Stimulated activated CD8-positive, alpha-beta memory T cell treated with anti-CD3 and anti-CD28 coated beads, Interleukin-7, amount 100 ng/mL, for 24 hours (primary cell): Measurements from ENCODE around the gene C3orf52.
"Not testable (repeated sequence)": the region's sequence is repeated elsewhere in the genome, so short reads cannot be mapped to it uniquely, and the experiment has no call there.

Experiments
- DNase-seq: peaks from one replicate; pipeline ENCODE4 v3.0.0-alpha.2; 2020; ENCODE audit warnings: low read depth

The C3orf52 gene

DNA sequence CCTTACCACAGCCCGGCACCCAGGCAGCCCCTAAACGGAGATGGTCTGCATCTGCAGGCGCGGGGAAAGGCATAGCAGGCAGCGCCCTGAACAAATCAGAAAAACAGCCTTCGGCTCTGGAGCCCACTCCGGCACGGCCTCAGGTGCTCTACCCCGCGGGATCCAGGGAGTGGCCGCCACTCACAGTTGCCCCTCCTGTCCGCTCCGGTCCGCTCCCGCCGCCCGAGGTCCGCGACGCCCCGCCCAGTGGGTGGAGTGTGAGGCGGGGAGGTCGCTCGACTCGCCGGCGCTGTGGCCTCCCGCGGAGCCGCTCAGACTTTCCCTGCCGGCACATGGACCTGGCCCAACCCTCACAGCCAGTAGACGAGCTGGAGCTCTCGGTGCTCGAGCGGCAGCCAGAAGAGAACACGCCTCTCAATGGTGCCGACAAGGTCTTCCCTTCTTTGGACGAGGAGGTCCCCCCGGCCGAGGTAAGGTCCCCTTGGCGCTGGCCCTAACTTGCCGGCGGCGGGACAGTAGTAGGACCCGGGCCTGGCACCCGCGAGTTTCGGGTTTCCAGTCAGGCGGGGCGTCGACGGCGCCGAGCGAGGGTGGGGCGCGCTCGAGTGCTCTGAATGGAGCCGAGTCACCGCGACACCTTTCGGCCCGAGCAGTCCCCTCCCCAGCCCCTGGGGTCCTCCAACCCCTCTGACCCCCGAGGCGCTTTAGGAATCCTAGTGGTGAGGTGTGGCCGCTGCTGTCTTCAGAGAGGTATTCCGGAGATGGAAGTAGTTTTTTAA, at the start of gene C3orf52:
Gene C3orf52 (plus strand): TSS at position 314 of the 779 bp plus-strand sequence. CDS start 19 bp downstream, at position 333.
- peak; percentile 21 for DNase-seq

DNA sequence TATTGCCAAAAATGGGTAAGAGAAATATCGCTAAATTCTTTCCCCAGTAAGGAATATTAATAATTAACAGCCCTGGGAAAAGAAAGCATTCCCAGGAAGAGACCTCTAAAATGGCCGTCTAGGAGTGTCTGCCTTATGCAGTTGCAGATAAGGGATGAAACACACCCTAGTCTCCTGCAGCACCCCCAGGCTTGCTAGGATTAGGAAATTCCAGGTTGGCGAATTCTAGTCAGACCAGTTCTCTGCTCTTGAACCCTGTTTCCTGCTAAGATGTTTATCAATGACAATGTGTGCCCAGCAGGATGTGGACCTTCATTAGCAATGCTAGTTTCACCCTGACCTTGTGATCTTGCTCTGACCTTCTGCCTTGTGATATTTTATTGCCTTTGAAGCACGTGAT, 49.0 kb upstream of the C3orf52 start:
- DNase-seq: not testable (repeated sequence)

DNA sequence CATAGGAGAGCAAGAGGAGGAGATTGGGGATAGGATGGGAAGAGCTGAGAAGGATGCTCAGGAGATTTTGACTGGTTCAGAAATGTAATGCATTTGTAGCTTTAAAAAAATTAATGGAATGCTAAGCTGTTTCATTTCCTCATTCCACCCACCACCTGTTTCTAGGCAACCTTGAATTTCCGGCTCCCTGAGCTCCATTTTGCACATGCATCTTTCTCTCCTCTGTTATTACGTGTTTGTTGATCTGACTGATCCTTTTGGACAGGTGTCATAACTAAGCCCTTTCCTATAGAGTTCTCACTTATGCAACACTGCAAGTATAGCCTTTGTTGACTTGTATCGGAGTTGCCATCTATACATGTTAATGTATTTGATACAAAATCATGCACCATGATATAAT, 47.3 kb upstream of the C3orf52 start:
- no peak for DNase-seq

- DNase-seq: no peak
Observed at GRCh38 chr3:112041321-112041720, 44.9 kb upstream of the C3orf52 start.

DNA sequence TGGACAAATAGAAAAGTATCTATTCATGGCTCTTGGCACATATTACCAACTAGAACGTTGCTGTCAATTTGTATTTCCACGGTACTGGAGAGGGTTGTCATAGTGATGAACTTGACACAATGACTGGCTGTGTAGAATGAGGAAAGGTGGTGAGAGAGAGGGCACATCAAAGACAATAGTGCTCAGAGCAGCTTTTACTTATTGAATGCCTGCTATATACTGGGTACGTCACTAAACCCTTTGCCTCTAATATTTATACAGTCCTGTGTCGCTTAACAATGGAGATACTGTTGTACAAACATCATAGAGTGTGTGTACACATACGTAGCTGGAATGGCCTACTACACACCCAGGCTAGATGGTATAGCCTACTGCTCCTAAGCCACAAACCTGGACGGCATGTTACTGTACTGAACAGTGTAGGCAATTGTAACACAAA, 43.3 kb upstream of the C3orf52 start:
- DNase-seq: no peak

GRCh38 chr3:112043621-112044201, 42.5 kb upstream of the C3orf52 start:
- peak; percentile 2 for DNase-seq

DNA sequence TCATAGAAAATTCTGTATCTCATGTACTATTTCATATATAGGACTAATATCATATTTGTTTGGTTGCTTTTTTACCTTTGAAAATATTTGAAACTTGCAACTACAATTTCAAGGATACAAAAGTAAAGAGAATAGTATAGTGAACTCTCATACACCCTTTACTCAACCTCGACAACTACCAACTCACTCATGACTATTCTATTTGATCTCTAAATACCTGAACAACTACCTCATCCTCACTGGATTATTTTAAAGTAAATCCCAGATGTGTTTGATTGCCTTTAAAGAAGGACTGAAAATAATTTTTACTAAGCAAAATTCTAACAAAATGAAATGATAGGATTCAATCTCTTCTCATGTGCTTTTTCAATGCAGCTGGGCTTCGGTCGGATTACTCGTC, 39.6 kb upstream of the C3orf52 start:
- no peak for DNase-seq

DNA sequence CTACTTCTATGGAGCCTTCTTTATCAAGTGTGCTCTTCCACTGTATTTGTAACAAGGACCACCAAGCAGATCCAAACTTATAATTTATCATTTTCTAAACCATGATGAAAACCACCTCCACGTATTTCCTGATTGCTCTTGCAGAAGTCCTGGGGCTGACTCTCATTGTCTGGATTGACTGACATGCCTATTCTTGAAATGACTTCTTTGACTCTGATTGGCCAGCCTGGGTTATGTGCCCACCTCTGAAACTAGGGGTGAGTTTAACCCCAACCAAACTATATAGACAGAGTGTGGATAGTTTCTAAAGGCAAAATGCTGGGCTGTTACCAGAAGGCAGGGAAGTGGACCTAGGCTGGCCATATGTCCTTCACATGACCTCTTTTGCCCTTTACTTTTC, 38.9 kb upstream of the C3orf52 start:
- no peak for DNase-seq

GRCh38 chr3:112048911-112049310, 37.3 kb upstream of the C3orf52 start:
- DNase-seq: no peak

DNA sequence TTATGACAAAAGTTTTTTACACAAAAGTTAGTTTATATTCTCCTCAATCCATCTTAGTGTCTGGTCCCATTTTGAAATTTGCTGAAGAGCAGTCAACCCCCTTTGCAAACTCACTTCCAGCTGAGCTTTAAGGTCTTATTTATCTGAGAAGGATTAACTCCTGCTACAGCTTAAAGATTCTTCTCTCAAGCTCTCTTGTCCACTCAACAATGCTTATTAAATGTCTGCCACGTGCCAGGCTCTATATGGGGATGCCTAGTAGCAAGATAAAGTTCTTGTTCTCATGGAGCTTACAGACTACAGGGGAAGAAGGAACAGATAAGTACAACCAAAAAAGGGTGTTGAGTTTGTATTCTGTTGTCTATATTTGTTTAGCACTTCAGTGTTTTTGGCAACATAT, 33.0 kb upstream of the C3orf52 start:
- DNase-seq: no peak

DNA sequence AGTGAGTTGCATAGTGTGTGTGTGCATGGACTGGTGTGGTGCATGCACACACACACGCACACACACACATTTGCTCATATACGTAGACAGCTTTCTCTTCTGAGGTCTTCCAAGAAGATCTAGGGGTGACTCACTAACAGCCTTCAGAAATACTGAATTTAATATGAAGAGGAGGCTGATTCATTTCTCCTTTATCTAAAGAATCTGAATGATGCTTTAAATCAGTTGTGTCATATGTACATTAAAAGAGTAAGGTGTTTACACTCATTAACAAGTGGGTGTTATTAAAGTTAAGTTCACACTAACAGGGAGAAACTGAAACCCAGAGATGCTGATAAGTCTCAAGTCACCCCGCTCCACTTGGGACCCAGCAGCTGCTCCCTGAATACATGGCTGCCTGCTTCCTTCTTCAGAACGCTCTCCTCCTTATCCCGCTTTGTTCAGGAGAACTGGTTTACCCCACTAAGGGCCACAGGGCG, 29.7 kb upstream of the C3orf52 start:
- DNase-seq: no peak

GRCh38 chr3:112059497-112059896, 26.7 kb upstream of the C3orf52 start:
- DNase-seq: no peak

DNA sequence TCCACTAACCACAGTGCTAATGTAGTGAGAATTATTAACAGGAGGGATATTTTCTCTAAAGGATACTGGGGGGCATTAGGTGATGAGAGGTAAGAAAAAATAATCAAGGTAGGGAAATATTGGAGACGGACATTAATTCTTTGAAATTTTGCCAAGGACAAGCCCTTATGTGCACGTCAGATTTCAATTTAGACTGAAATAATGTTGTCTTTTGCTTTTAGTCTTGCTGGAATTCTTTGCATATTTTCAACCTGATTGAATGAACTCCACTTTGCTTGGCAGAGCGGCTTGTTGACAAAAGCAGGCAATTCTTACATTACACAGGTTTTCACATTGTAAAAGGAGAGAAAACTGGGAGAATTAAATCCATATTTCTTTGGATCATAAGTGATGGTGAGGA, 25.0 kb upstream of the C3orf52 start:
- no peak for DNase-seq

DNA sequence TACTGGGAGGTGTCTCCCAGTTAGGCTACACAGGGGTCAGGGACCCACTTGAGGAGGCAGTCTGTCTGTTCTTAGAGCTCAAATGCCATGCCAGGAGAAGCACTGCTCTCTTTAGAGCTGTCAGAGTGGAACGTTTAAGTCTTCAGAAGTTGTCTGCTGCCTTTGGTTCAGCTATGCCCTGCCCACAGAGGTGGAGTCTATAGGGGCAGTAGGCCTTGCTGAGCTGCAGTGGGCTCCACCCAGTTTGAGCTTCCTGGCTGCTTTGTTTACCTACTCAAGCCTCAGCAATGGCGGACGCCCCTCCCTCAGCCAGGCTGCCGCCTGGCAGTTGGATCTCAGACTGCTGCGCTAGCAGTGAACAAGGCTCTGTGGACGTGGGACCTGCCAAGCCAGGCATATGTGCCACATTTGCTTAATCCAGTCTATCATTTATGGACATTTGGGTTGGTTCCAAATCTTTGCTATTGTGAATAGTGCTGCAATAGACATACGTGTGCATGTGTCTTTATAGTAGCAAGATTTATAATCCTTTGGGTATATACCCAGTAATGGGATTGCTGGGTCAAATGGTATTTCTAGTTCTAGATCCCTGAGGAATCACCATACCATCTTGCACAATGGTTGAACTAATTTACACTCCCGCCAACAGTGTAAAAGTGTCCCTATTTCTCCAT, 13.7 kb upstream of the C3orf52 start:
- DNase-seq: peak; percentile 6

DNA sequence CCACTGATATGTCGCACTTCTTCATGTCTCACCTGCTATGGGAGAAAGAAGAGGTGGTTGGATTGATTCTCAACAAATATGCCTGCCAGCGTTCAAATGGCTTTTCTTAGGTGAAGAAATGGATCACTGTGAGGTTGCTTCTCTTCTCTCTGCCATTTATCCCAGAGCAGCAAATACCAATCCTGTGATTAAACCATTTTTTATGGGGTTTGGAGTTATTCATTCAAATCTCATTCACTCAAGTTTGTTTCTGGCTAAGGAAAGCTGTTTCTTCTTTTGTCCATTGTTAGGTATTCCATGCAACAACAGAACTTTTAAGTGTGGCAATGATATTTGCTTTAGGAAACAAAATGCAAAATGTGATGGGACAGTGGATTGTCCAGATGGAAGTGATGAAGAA, 12.2 kb upstream of the C3orf52 start:
- DNase-seq: no peak

- no peak for DNase-seq
Observed at GRCh38 chr3:112074616-112075497, 11.3 kb upstream of the C3orf52 start.

DNA sequence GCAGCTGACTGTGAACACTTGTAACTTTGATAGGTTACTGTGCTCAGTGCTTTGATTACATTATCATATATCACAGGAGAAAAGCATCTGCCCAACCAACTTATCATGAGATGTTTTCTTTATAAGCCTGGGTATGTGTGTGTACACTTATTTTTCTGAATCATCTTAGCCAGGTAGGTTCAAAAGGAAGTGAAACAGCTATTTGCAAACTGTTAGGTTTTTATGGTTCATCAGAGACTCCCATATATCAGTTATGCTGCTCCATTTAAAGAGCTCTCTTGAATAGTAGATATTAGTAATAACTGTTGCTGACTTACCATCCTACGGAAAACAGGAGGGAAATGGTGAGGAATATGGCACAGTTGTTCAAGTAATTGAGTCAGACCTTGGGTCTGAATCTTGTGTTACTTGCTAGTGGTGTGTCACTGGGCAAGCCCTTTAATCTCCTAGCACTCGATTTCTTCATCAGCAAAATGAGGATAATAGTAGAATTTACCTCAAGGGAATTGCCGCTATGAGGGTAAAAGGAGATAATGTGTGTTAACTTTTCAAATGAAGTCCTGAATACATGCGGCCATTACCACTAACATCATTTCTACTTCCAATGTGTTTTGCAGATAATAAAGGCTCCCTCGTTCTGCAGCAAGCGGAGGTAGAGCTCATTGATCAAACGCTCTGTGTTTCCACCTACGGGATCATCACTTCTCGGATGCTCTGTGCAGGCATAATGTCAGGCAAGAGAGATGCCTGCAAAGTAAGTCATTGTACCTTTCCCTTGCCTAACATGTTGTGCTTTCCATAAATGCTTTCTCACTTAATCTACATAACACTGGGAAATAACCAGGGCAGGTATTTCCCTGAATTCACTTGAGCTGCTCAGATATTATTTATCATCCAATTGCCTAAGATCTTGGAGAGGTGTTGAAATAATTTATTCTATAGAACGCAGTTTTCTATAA, 7.8 kb upstream of the C3orf52 start:
- DNase-seq: no peak

- DNase-seq: no peak
Observed at GRCh38 chr3:112083239-112083638, 3.0 kb upstream of the C3orf52 start.

DNA sequence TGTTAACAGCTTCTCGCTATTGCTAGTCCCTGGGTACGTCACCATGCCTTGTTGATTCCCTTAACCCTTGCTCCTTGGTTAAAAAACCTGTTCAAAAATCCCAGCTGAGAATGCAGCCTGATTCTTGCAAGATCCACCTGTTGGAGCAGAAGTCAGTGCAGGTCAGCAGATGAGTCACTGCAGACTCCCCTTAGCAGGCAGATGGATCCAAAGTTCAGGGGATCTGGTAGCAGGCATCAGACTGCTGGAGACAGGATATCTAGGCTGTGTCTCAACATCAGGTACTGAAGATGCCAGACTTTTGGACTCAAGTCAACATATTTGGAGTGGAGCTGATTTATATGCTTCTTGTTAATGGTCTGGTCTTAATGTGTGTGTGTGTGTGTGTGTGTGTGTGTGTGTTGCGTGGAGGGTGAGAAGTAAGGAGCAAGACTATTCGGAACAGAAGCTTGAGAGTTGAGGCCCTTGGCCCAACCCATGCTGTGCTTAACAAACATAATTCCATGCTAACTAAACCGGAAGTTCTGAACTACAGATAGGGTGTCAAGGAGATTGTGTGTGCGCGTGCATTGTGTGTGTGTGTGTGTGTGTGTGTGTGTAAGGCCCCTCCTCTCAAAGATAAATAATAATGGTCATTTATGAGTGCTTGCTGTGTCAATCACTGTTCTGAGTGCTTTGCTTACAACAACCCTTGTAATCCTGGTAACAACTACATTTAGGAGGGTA, 1.0 kb upstream of the C3orf52 start:
- DNase-seq: no peak

DNA sequence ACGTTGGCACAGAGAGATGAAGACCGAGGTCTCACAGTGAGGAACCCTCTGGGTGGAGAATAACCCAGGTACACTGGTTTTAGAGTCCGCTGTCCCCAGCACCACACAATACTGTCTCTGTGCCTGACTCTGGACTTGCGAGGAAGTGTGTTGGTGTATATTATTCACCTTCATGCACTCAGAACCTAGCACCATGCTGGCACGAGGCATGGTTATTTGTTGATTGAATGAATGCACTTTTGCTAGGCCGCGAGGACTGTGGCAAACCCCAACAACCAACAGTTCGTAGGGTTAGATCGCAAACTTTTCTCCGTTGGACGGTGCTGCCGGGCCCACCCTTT, 484 bp upstream of the C3orf52 start:
- no peak for DNase-seq
